Spleen (tissue), 11 donors: ENCODE measurements around the gene CACNA1F. TPM values are rescaled to one million over a fixed set of nuclear protein-coding genes. Genes with fewer than 3 reads are reported as not detected.

Source experiments
- DNase-seq: peaks from one replicate; pipeline ENCODE4 v3.0.0-alpha.2; 2020
- H3K27ac ChIP-seq, 8 donors: fragments of 200-600 bp; sonication (generic) in 7 of 8; 1 replicate in 4 of 8; 2 replicates in 4 of 8; pipeline versions ENCODE4 v1.5.0 to v1.8.0; 2016 to 2021; ENCODE audit warnings: inconsistent platforms in 4 of 8, mild to moderate bottlenecking in 4 of 8, moderate library complexity in 1 of 8
- H3K27me3 ChIP-seq, 7 donors: fragments of 200-600 bp; sonication (generic) in 6 of 7; replicated peaks in 1 of 7; 1 replicate in 4 of 7; 2 replicates in 3 of 7; pipeline versions ENCODE4 v1.5.0 to v1.8.0; 2016 to 2021; ENCODE audit warnings: inconsistent platforms in 3 of 7, mild to moderate bottlenecking in 1 of 7
- H3K36me3 ChIP-seq, 6 donors: fragments of 200-600 bp; sonication (generic) in 5 of 6; 1 replicate in 4 of 6; 2 replicates in 2 of 6; pipeline versions ENCODE4 v1.5.0 to v1.8.0; 2016 to 2021; ENCODE audit warnings: inconsistent platforms in 2 of 6
- H3K4me1 ChIP-seq, 6 donors: fragments of 200-600 bp; sonication (generic) in 5 of 6; 1 replicate in 3 of 6; 2 replicates in 3 of 6; pipeline versions ENCODE4 v1.5.0 to v1.8.0; 2016 to 2021; ENCODE audit warnings: inconsistent platforms in 3 of 6
- H3K4me3 ChIP-seq, 8 donors: fragments of 200-600 bp; sonication (generic) in 7 of 8; 1 replicate in 4 of 8; 2 replicates in 4 of 8; pipeline versions ENCODE4 v1.5.0 to v1.8.0; 2016 to 2021; ENCODE audit warnings: inconsistent platforms in 4 of 8, mild to moderate bottlenecking in 4 of 8, moderate library complexity in 2 of 8
- H3K9me3 ChIP-seq, 8 donors: fragments of 200-600 bp; sonication (generic) in 7 of 8; 1 replicate in 4 of 8; 2 replicates in 4 of 8; pipeline versions ENCODE4 v1.5.0 to v1.8.0; 2016 to 2021; ENCODE audit warnings: inconsistent platforms in 4 of 8
- POLR2A ChIP-seq, 3 donors: fragments of 450-650 bp; IDR thresholded peaks; one replicate each; pipeline ENCODE4 v1.5.1; 2017; ENCODE audit warnings: antibody characterized with exemption in 3 of 3, mild to moderate bottlenecking in 1 of 3
- POLR2AphosphoS5 ChIP-seq, 3 donors: sonication (generic); formaldehyde crosslinking; IDR thresholded peaks; one replicate each; pipeline ENCODE4 v1.5.1; 2017; ENCODE audit warnings: antibody characterized with exemption in 3 of 3
- WGBS, 5 donors: extraction: QIAGEN DNeasy Blood & Tissue Kit in 3 of 5; methylation state at CpG; one replicate each; pipeline versions ENCODE4 v1.1.5 to v1.1.7; 2013 to 2018; 5-methylcytosine and 5-hydroxymethylcytosine counted together
- intact Hi-C: fragments of 100-400 bp; cut with DNase I; formaldehyde crosslinking; loops from one replicate; pipeline ENCODE4 v1.15.0; 2023; ENCODE audit warnings: low total_unique reads
- polyA plus RNA-seq, 3 donors: library from polyadenylated mRNA; stranded (reverse); fragments of 200-250 nt; gene quantifications; one replicate each; pipeline ENCODE4 v1.2.1, GENCODE V29; 2013
- total RNA-seq, 7 donors: library from RNA; depleted of rRNA in 3 of 7; stranded (reverse); fragments of >200 nt in 3 of 7; fragmentation: NEBNext Ultra II Directional in 4 of 7; extraction: Animal tissue kit (Norgen Biotek cat#: 25700) in 4 of 7; gene quantifications; one replicate each; pipeline versions ENCODE4 v1.1.0 to v1.2.1, GENCODE V29; 2016 to 2021
- TF ChIP-seq, protein P1 (sequence below), 11 experiments: fragments of 200-600 bp in 7 of 11; fragments of 450-650 bp in 4 of 11; sonication (generic) in 4 of 11; IDR thresholded peaks in 8 of 11; conservative IDR thresholded peaks in 3 of 11; 1 replicate in 7 of 11; 2 replicates in 4 of 11; pipeline versions ENCODE4 v1.4.0 to v1.8.0; 2016 to 2021; ENCODE audit warnings: antibody characterized with exemption in 11 of 11, inconsistent platforms in 4 of 11, mild to moderate bottlenecking in 1 of 11
- donor health status: healthy with polysubstance abuse.
- donor health status: DM: no; HTN: no; CAD: no; lungs with moderate emphysema.
- donor health status: DM: no; HTN: no; CAD: no.
- donor health status: Bipolar disorder and iron deficiency.
- donor health status: healthy.
- donor health status: DM: no; HTN: no; CAD: no.
- donor health status: DM: yes; HTN: yes; CAD: no.

The CACNA1F gene
- total and polyA plus RNA-seq, 10 donors = 0.55 to 2.9 (median 0.91) TPM

DNA sequence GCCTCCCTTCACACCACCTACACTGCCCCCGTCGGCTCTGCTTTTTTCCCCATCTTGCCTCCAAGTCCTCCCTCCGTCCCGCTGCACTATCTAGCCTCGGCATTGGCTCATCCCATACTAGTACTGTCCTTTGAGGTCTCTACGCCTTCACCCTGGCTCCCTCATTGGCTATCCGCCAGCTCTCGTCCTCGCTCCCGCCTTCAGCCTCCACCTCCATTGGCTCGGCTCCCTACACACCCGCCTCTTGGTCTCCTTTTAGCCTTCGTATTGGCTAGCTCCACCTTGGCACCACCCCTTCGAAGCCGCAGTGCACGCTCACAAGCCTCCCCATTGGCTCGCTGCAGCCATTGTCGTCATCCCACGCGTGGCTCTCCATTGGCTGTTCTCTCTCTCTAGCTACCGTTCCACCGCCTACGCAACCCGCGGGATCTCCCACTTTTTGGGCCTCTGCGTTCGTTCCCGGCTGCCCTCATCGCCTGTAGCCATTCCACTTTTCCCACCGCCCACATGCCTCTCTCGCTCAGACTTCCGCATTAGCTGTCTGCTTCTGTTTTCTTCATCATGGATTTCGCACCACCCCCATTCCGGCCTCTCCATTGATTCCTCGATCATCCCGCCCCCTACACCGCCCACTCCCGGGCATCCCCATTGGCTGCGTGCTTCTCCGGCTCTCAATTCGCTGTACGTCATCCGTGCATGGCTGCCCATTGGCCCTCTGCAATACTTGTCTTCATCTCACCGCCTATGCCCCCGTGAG lies 36.0 kb upstream of the CACNA1F start:
- DNase-seq = peak; percentile 96
- Histone ChIP-seq H3K4me1 (peaks cover 9 to 46% (median 38%) of the 10 kb centered on the region in 6 donors), H3K4me3 (peak overlapping the region; percentile 25 to 84 (median 50)), H3K36me3 (no peaks in the 10 kb centered on the region), H3K27ac (peak overlapping the region; percentile 62 to 98 (median 92)), H3K27me3 (no peaks in the 10 kb centered on the region), H3K9me3 (no peaks in the 10 kb centered on the region)
- intact Hi-C loops = no loop called here
- TF ChIP-seq, protein P1, sequence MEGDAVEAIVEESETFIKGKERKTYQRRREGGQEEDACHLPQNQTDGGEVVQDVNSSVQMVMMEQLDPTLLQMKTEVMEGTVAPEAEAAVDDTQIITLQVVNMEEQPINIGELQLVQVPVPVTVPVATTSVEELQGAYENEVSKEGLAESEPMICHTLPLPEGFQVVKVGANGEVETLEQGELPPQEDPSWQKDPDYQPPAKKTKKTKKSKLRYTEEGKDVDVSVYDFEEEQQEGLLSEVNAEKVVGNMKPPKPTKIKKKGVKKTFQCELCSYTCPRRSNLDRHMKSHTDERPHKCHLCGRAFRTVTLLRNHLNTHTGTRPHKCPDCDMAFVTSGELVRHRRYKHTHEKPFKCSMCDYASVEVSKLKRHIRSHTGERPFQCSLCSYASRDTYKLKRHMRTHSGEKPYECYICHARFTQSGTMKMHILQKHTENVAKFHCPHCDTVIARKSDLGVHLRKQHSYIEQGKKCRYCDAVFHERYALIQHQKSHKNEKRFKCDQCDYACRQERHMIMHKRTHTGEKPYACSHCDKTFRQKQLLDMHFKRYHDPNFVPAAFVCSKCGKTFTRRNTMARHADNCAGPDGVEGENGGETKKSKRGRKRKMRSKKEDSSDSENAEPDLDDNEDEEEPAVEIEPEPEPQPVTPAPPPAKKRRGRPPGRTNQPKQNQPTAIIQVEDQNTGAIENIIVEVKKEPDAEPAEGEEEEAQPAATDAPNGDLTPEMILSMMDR (IDR thresholded peaks at IDR 0.05 in 8 of 11, conservative IDR thresholded peaks at IDR 0.05 in 3 of 11) = no peak
- peak in 2 of 3 donors; percentile 5 to 39 for TF ChIP-seq POLR2A (IDR thresholded peaks at IDR 0.05)
- TF ChIP-seq POLR2AphosphoS5 (IDR thresholded peaks at IDR 0.05) = peak; percentile 61 to 86 (median 84)
- 0 to 47% (median 0%) methylated on average over 44 to 45 of the region's 45 CpGs for WGBS, 5 donors

DNA sequence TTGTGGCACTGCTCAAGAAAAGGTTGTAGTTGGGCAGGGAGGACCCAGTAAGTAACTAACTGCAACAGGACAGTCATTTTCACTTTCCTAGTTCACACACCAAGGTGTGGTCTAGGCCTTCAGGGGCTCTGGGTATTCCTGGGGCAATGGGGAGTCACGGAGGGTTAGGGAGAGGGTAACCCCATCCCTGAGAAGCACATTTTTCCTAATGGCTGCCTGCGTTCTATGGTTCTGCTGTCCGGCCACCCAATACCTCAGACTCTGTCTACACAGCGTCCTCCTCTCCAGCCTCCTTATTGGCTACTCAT lies 35.5 kb upstream of the CACNA1F start:
- H3K36me3 ChIP-seq = no peaks in the 10 kb centered on the region
- no peaks in the 10 kb centered on the region for H3K9me3 ChIP-seq
- peak overlapping the region; percentile 62 to 98 (median 92) for H3K27ac ChIP-seq
- DNase-seq = no peak
- peak overlapping the region in 6 of 8 donors; percentile 28 to 84 (median 59) for H3K4me3 ChIP-seq
- TF ChIP-seq POLR2A (IDR thresholded peaks at IDR 0.05) = no peak
- TF ChIP-seq, protein P1 (IDR thresholded peaks at IDR 0.05 in 8 of 11, conservative IDR thresholded peaks at IDR 0.05 in 3 of 11) = no peak
- TF ChIP-seq POLR2AphosphoS5 (IDR thresholded peaks at IDR 0.05) = no peak
- WGBS, 5 donors = 0 to 33% (median 5%) methylated on average over 4 of the region's 4 CpGs
- peaks cover 7 to 40% (median 34%) of the 10 kb centered on the region in 6 donors for H3K4me1 ChIP-seq
- intact Hi-C loops = no loop called here
- no peaks in the 10 kb centered on the region for H3K27me3 ChIP-seq

DNA sequence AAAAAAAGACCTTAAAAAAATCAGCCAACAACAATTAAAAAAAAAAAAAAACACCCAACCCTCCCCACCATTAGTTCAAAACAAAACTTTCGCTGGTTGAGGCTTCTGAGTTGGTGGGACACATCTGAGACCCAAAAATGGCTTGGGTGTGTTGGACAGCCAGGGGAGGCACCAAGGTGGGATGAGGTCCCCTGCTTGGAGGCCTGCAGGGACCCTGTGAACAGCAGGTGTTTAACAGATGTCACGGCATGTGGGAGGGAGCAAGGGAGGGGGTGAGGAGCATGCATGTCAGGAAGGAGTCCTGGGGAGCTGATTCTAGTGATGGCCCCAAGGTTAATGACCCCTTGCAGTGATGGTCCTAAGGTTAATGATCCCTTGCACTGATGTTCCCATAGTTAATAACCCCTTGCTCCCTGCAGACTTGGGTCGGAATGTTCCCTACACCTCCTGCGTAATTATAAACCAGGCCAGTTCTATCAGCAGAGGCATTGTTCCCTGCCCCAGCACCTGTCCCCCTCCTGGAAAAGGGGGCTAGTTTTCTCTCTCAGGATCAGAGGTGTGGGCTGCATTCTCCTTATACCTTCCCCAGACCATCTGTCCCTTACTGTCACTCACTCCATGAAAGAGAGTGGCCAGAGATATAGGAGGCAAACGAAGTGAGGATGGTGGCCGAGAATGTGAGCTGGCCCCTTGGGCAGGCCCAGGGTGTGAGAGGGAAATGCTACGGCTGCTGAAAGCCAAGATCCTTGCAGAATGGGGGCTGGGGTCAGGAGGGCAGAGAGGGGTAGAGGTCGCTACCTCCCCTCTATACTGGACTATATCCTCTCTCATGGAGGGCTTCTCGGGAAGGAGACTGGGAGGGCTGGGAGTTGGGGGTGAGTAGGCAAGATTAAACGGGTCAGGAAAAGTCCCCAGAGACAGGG lies 33.6 kb upstream of the CACNA1F start:
- no peak overlapping the region for H3K27ac ChIP-seq
- peak; percentile 58 for DNase-seq
- TF ChIP-seq POLR2AphosphoS5 (IDR thresholded peaks at IDR 0.05) = no peak
- TF ChIP-seq, protein P1 (IDR thresholded peaks at IDR 0.05 in 8 of 11, conservative IDR thresholded peaks at IDR 0.05 in 3 of 11) = no peak
- no peak for TF ChIP-seq POLR2A (IDR thresholded peaks at IDR 0.05)
- H3K4me1 ChIP-seq = peaks cover 2 to 22% (median 16%) of the 10 kb centered on the region in 6 donors
- H3K4me3 ChIP-seq = no peak overlapping the region
- H3K9me3 ChIP-seq = no peaks in the 10 kb centered on the region
- WGBS, 5 donors = 79 to 92% (median 89%) methylated on average over 10 of the region's 10 CpGs
- H3K27me3 ChIP-seq = no peaks in the 10 kb centered on the region
- no peaks in the 10 kb centered on the region for H3K36me3 ChIP-seq
- intact Hi-C loops = no loop called here

DNA sequence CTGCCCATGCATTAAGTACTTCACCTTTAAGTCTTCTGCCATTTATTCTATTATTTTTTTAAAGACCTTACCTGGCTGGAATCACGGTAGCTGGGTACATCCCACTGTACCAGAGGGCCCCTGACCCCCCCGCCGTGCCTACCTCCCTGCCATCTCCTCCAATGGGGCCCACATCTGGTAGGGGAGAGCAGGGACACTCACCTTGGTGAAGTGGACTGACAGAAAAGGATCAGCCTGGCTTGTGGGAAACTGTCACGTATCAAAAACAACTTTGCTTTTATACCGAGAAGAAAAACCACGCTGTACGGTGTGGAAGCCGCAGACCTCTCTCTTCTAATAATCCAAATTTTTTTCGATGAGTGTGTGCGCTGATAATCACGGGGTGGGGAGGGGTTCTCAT lies 31.3 kb upstream of the CACNA1F start, which contains the start of gene FOXP3:
TSS of gene FOXP3 (minus strand) at position 251 of the 400 bp plus-strand sequence. CDS start 6,205 bp downstream, outside the sequence.
- Histone ChIP-seq H3K4me3 (no peak within 1 kb of the TSS), H3K27me3 (peaks cover 0 to 2% (median 0%) of the 10 kb centered on the region in 7 donors), H3K9me3 (no peaks in the 10 kb centered on the region), H3K36me3 (no peaks in the 10 kb centered on the region), H3K27ac (no peak within 1 kb of the TSS), H3K4me1 (peaks cover 0 to 6% (median 0%) of the 10 kb centered on the region in 6 donors)
- intact Hi-C loops = no loop called here
- peak; percentile 47 for DNase-seq
- WGBS, 5 donors = 74 to 89% (median 82%) methylated on average over 11 of the region's 11 CpGs
- TF ChIP-seq, protein P1 (IDR thresholded peaks at IDR 0.05 in 8 of 11, conservative IDR thresholded peaks at IDR 0.05 in 3 of 11) = no peak
- TF ChIP-seq POLR2AphosphoS5 (IDR thresholded peaks at IDR 0.05) (no peak), POLR2A (IDR thresholded peaks at IDR 0.05) (no peak)
